K562 (cell line): Measurements from ENCODE around the gene R3HDM2. TPM values are rescaled to one million over a fixed set of nuclear protein-coding genes. Genes with fewer than 3 reads are reported as not detected.

Source experiments
- ADNP ChIP-seq: fragments of 200-800 bp; sonication (Bioruptor generic); IDR thresholded peaks from 2 replicates; pipeline ENCODE4 v1.6.1; 2016; ENCODE audit warnings: missing genetic modification characterization, missing compliant biosample characterization
- CREM ChIP-seq: IDR thresholded peaks from 2 replicates; pipeline ENCODE4 v1.6.1; 2014; ENCODE audit warnings: antibody characterized with exemption, low read depth
- ELF4 ChIP-seq: fragments of 450-650 bp; formaldehyde crosslinking; IDR thresholded peaks from 2 replicates; pipeline ENCODE4 v1.4.0; 2022; ENCODE audit warnings: missing genetic modification characterization
- ESRRA ChIP-seq: fragments of 450-650 bp; IDR thresholded peaks from 2 replicates; pipeline ENCODE4 v1.6.1; 2014; ENCODE audit warnings: low read depth, mild to moderate bottlenecking, moderate library complexity, borderline replicate concordance
- ETS2 ChIP-seq: IDR thresholded peaks from 2 replicates; pipeline ENCODE4 v1.6.1; 2016; ENCODE audit warnings: borderline replicate concordance, missing genetic modification characterization, mild to moderate bottlenecking, moderate library complexity, missing compliant biosample characterization; ENCODE audit not compliant: poor library complexity, severe bottlenecking
- HCFC1 ChIP-seq: IDR thresholded peaks from 2 replicates; pipeline ENCODE4 v1.6.1; 2012; ENCODE audit warnings: low read depth, low read length, improper control_type of control experiment
- HNRNPK ChIP-seq: fragments of 200-400 bp; formaldehyde crosslinking; IDR thresholded peaks from one replicate; pipeline ENCODE4 v1.6.1; 2018; ENCODE audit warnings: mild to moderate bottlenecking, low read depth, low read length; ENCODE audit not compliant: poor library complexity, severe bottlenecking
- KLF6 ChIP-seq: fragments of 250-450 bp; sonication (Bioruptor Pico); IDR thresholded peaks from 2 replicates; pipeline ENCODE4 v1.4.0; 2020; ENCODE audit warnings: mild to moderate bottlenecking, moderate library complexity, borderline replicate concordance
- MTA1 ChIP-seq: fragments of 450-650 bp; IDR thresholded peaks from 2 replicates; pipeline ENCODE4 v1.6.1; 2017; ENCODE audit warnings: borderline replicate concordance
- MXI1 ChIP-seq: IDR thresholded peaks from 2 replicates; pipeline ENCODE4 v1.6.1; 2011; ENCODE audit warnings: low read depth, mild to moderate bottlenecking, improper control_type of control experiment, low read length
- NCOA6 ChIP-seq: fragments of 450-650 bp; IDR thresholded peaks from 2 replicates; pipeline ENCODE4 v1.6.1; 2017; ENCODE audit warnings: mild to moderate bottlenecking
- NR2F6 ChIP-seq: fragments of 450-650 bp; formaldehyde crosslinking; IDR thresholded peaks from 2 replicates; pipeline ENCODE4 v1.4.0; 2020; ENCODE audit warnings: mild to moderate bottlenecking
- SAFB2 ChIP-seq: fragments of 200-400 bp; formaldehyde crosslinking; IDR thresholded peaks from 2 replicates; pipeline ENCODE4 v1.6.1; 2018; ENCODE audit warnings: borderline replicate concordance, low read length, low read depth, moderate library complexity; ENCODE audit not compliant: severe bottlenecking
- TFAM ChIP-seq: fragments of 250-450 bp; sonication (Bioruptor Pico); conservative IDR thresholded peaks from 2 replicates; pipeline ENCODE4 v1.5.0; 2021; ENCODE audit warnings: mild to moderate bottlenecking, moderate library complexity
- ZBTB1 ChIP-seq: sonication (generic); formaldehyde crosslinking; IDR thresholded peaks from 2 replicates; pipeline ENCODE4 v1.8.1; 2023; ENCODE audit warnings: missing genetic modification reagents, low read depth, mild to moderate bottlenecking, borderline replicate concordance
- ZBTB7A ChIP-seq: IDR thresholded peaks from 2 replicates; pipeline ENCODE4 v1.6.1; 2011; ENCODE audit warnings: low read depth, mild to moderate bottlenecking, low read length, moderate library complexity, borderline replicate concordance; ENCODE audit not compliant: control insufficient read depth
- ZNF239 ChIP-seq: fragments of 250-450 bp; sonication (Bioruptor Pico); IDR thresholded peaks from 2 replicates; pipeline ENCODE4 v1.4.0; 2020; ENCODE audit warnings: mild to moderate bottlenecking
- ZNF274 ChIP-seq: IDR thresholded peaks from 2 replicates; pipeline ENCODE4 v1.6.1; 2011; ENCODE audit warnings: low read depth, mild to moderate bottlenecking, low read length, moderate library complexity, borderline replicate concordance
- ZNF551 ChIP-seq: fragments of 250-450 bp; sonication (Bioruptor Pico); IDR thresholded peaks from 2 replicates; pipeline ENCODE4 v1.5.0; 2021; ENCODE audit warnings: mild to moderate bottlenecking, moderate library complexity
- ZNF583 ChIP-seq: fragments of 250-450 bp; sonication (Bioruptor Pico); IDR thresholded peaks from 2 replicates; pipeline ENCODE4 v1.4.0; 2020
- polyA plus RNA-seq, 8 experiments: library from polyadenylated mRNA; depleted of rRNA in 4 of 8; stranded (reverse) in 5 of 8; unstranded in 3 of 8; fragments of >200 nt; fragmentation: Nextera tagmentation in 2 of 8; fragmentation: Illumina TruSeq in 1 of 8; extraction: Ambion mirVana in 2 of 8; extraction: Trizol in 1 of 8; gene quantifications; 2 replicates each; pipeline versions ENCODE4 v1.2.1 to v1.2.3, GENCODE V29; 2011 to 2014; ENCODE audit warnings: inconsistent platforms in 1 of 8, missing spikeins in 1 of 8
- total RNA-seq, 7 experiments: library from RNA; depleted of rRNA in 6 of 7; stranded (reverse); fragments of >200 nt in 6 of 7; fragmentation: Illumina TruSeq in 2 of 7; extraction: Trizol in 2 of 7; gene quantifications; 2 replicates each; pipeline versions ENCODE4 v1.2.1 to v1.2.3, GENCODE V29; 2011 to 2021; ENCODE audit warnings: low replicate concordance in 1 of 7
- TF ChIP-seq, protein P1 (sequence below): fragments of 450-650 bp; IDR thresholded peaks from 2 replicates; pipeline ENCODE4 v1.6.1; 2016; ENCODE audit warnings: low read depth, mild to moderate bottlenecking, moderate library complexity
- TF ChIP-seq, protein P2 (sequence below): fragments of 450-650 bp; conservative IDR thresholded peaks from 2 replicates; pipeline ENCODE4 v1.6.1; 2016; ENCODE audit warnings: missing genetic modification characterization, low read depth, mild to moderate bottlenecking, missing compliant biosample characterization, moderate library complexity

The R3HDM2 gene
- total and polyA plus RNA-seq, 9 of the 15 experiments (the other 6 are each of a cell fraction or from before 2014, with no cell fraction given), result 3.3 to 18.8 (median 9.0) TPM

DNA sequence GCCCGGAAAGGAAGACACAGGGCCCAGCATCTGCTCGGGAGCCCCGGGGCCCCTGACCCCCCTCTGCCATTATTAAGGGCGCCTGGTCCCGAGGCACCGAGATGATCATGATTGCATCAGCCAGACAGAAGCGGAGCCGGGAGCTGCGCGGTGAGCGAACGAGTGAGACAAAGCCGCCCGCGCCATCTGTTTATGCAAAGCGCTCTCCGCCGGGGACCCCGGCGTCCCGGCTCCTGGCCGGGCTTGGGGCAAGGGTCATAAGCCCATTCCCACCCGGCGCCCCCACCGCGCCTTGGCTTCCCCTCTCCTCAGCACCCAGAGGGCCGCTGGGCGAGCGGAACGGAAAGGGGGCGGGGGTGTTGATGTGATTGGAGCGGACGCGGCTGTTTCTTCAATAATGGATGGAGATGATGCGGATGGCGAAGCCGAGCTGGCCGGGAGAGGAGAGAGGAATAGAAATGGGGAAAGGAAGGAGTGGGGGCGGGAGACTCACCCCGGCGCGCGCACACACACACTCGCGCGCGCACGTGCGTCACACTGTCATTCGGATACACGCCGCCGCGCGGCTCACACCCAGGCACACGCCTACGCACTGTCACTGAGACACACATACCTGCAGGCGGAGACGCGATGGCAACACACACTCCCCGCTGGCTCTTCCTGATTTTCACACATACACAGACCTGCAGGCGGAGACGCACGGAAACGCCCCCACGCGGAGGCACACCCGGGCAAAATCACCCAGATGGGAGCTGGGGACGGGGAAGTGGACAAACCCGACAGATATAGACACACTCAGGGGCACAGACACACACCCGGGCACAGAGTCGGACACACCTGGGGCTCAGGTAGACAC, 190.5 kb downstream of the R3HDM2 start (continued):
- TF ChIP-seq ESRRA, result no peak
- TF ChIP-seq, protein P1, sequence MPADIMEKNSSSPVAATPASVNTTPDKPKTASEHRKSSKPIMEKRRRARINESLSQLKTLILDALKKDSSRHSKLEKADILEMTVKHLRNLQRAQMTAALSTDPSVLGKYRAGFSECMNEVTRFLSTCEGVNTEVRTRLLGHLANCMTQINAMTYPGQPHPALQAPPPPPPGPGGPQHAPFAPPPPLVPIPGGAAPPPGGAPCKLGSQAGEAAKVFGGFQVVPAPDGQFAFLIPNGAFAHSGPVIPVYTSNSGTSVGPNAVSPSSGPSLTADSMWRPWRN, result 0 out of 2 replicates have a peak, but pooled peaks have one; percentile 49
- TF ChIP-seq SAFB2, result no peak
- TF ChIP-seq MTA1, result no peak
- TF ChIP-seq KLF6 (CRISPR knock-in tag), result no peak
- no peak for TF ChIP-seq ZNF239
- TF ChIP-seq, protein P2, sequence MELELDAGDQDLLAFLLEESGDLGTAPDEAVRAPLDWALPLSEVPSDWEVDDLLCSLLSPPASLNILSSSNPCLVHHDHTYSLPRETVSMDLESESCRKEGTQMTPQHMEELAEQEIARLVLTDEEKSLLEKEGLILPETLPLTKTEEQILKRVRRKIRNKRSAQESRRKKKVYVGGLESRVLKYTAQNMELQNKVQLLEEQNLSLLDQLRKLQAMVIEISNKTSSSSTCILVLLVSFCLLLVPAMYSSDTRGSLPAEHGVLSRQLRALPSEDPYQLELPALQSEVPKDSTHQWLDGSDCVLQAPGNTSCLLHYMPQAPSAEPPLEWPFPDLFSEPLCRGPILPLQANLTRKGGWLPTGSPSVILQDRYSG (tag), result no peak
- peak; percentile 71 for TF ChIP-seq CREM
- no peak for TF ChIP-seq ZNF551 (CRISPR knock-in tag)
- TF ChIP-seq ZNF583 (CRISPR knock-in tag), result no peak
- no peak for TF ChIP-seq ADNP (tag)
- TF ChIP-seq NR2F6 (CRISPR knock-in tag), result no peak
- no peak for TF ChIP-seq HCFC1
- TF ChIP-seq ZBTB7A, result no peak; the same call in 1 of the 2 replicates
- TF ChIP-seq ELF4 (CRISPR knock-in tag), result no peak
- no peak for TF ChIP-seq NCOA6
- TF ChIP-seq MXI1, result no peak
- TF ChIP-seq ZNF274, result no peak
- no peak for TF ChIP-seq ZBTB1 (CRISPR knock-in tag)
- no peak for TF ChIP-seq ETS2 (tag)
- no peak for TF ChIP-seq TFAM (CRISPR knock-in tag)
- no peak for TF ChIP-seq HNRNPK
